PC-9 (cell line): ENCODE data around the gene NID1. TPM values are rescaled to one million over a fixed set of nuclear protein-coding genes. Genes with fewer than 3 reads are reported as not detected.
A peak's percentile ranks its signal among the peaks of the same experiment; 100 is the strongest.

Experiments used
- BruUV-seq: library from RNA; stranded (reverse); fragments of 400-500 nt; replicated peaks from 2 replicates; lab custom pipeline; 2021; lab: Mats Ljungman, UMichigan
- CTCF ChIA-PET: fragments of 300-600 bp; sonication (Branson Sonifier 250); formaldehyde crosslinking; loops from one replicate; lab custom pipeline; 2022; ENCODE audit warnings: antibody characterized with exemption; lab: Charles Lee
- POLR2A ChIA-PET: fragments of 300-600 bp; sonication (Branson Sonifier 250); formaldehyde crosslinking; loops from one replicate; lab custom pipeline; 2022; ENCODE audit warnings: antibody characterized with exemption; ENCODE audit not compliant: unreplicated experiment; lab: Charles Lee
- DNase-seq, 2 experiments: peaks; one replicate each; pipeline versions ENCODE4 v3.0.0 to v3.0.0-alpha.2; 2015 to 2022; ENCODE audit warnings: mixed read lengths in 1 of 2
- H2AFZ ChIP-seq: fragments of 200-600 bp; sonication (generic); 2 replicates; pipeline ENCODE4 v1.8.1; 2017; ENCODE audit warnings: antibody characterized with exemption
- H3F3A ChIP-seq: fragments of 200-600 bp; sonication (generic); 2 replicates; pipeline ENCODE4 v1.8.1; 2017; ENCODE audit warnings: antibody characterized with exemption, mild to moderate bottlenecking, low read depth; ENCODE audit not compliant: insufficient read depth
- H3K27ac ChIP-seq: fragments of 200-600 bp; sonication (generic); 2 replicates; pipeline ENCODE4 v1.6.1; 2016; ENCODE audit warnings: mixed run types
- H3K27me3 ChIP-seq: fragments of 200-600 bp; sonication (generic); 2 replicates; pipeline ENCODE4 v1.6.1; 2016; ENCODE audit warnings: low read depth, mixed run types; ENCODE audit not compliant: insufficient read depth
- H3K36me3 ChIP-seq: fragments of 200-600 bp; sonication (generic); 2 replicates; pipeline ENCODE4 v1.6.1; 2016; ENCODE audit warnings: low read depth, mixed run types
- H3K4me1 ChIP-seq: fragments of 200-600 bp; sonication (generic); replicated peaks from 2 replicates; pipeline ENCODE4 v1.6.1; 2016; ENCODE audit warnings: mixed run types; ENCODE audit not compliant: insufficient read depth
- H3K4me2 ChIP-seq: fragments of 200-600 bp; sonication (generic); 2 replicates; pipeline ENCODE4 v1.6.1; 2017; ENCODE audit warnings: mixed run types
- H3K4me3 ChIP-seq: fragments of 200-600 bp; sonication (generic); 2 replicates; pipeline ENCODE4 v1.6.1; 2016; ENCODE audit warnings: mixed run types
- H3K79me2 ChIP-seq: fragments of 200-600 bp; sonication (generic); 2 replicates; pipeline ENCODE4 v1.6.1; 2017; ENCODE audit warnings: low read depth, mixed run types
- H3K9me2 ChIP-seq: fragments of 200-600 bp; sonication (generic); 2 replicates; pipeline ENCODE4 v1.8.1; 2017; ENCODE audit warnings: mild to moderate bottlenecking; ENCODE audit not compliant: insufficient read depth
- H3K9me3 ChIP-seq: fragments of 200-600 bp; sonication (generic); 2 replicates; pipeline ENCODE4 v1.8.1; 2016; ENCODE audit warnings: low read depth; ENCODE audit not compliant: insufficient read depth
- H4K20me1 ChIP-seq: fragments of 200-600 bp; sonication (generic); 2 replicates; pipeline ENCODE4 v1.8.1; 2017; ENCODE audit not compliant: insufficient read depth
- CTCF ChIP-seq: fragments of 200-600 bp; sonication (generic); conservative IDR thresholded peaks from 2 replicates; pipeline ENCODE4 v1.6.1; 2017; ENCODE audit warnings: mixed run types, antibody characterized with exemption, mild to moderate bottlenecking, moderate library complexity
- EZH2 ChIP-seq: fragments of 200-600 bp; sonication (generic); IDR thresholded peaks from 2 replicates; pipeline ENCODE4 v1.8.0; 2017; ENCODE audit warnings: antibody characterized with exemption, low read depth
- intact Hi-C: fragments of 100-400 bp; cut with micrococcal nuclease; formaldehyde crosslinking; loops from one replicate; pipeline ENCODE4 v1.10.0; 2022; ENCODE audit not compliant: unreplicated experiment
- total RNA-seq: library from RNA; stranded (reverse); gene quantifications from 2 replicates; pipeline ENCODE4 v1.2.3, GENCODE V29; 2021

The NID1 gene
- total RNA-seq, 1 experiment from 2014 or later, result not detected

- H3K27me3 ChIP-seq, result no peaks in the 10 kb centered on the region
- H3K4me2 ChIP-seq, result no peak overlapping the region
- peaks cover 11% of the 10 kb centered on the region; the same call in 1 of the 2 replicates for H3K4me1 ChIP-seq
- H3K9me3 ChIP-seq, result no peaks in the 10 kb centered on the region
- H3K79me2 ChIP-seq, result no peaks in the 10 kb centered on the region
- no peaks in the 10 kb centered on the region for H3F3A ChIP-seq
- intact Hi-C loops, result loop anchor here (5.0 kb wide), 1 partner anchor 167 kb away; no protein-coding TSS in a partner anchor
- no peak overlapping the region for H3K4me3 ChIP-seq
- no peaks in the 10 kb centered on the region for H3K36me3 ChIP-seq
- H3K9me2 ChIP-seq, result no peaks in the 10 kb centered on the region
- H3K27ac ChIP-seq, result no peak overlapping the region
- TF ChIP-seq CTCF (no peak), EZH2 (no peak)
- no peak overlapping the region for H2AFZ ChIP-seq
- no peak for DNase-seq
- CTCF ChIA-PET, result no interaction called here
- POLR2A ChIA-PET, result interaction anchor here (0.6 kb wide), 2 partner anchors 18 to 127 kb away, joined by 3 to 4 read pairs; no protein-coding TSS in a partner anchor
- BruUV-seq, result no TSS peak
- no peaks in the 10 kb centered on the region for H4K20me1 ChIP-seq
Measured at GRCh38 chr1:235948774-235949427, 116.0 kb downstream of the NID1 start.

- H2AFZ ChIP-seq, result no peak overlapping the region
- no peak for DNase-seq
- peaks cover 9% of the 10 kb centered on the region; the same call in 1 of the 2 replicates for H3K4me1 ChIP-seq
- H3K27me3 ChIP-seq, result no peaks in the 10 kb centered on the region
- H3F3A ChIP-seq, result no peaks in the 10 kb centered on the region
- POLR2A ChIA-PET, result interaction anchor here (0.6 kb wide), 1 partner anchor 126 kb away, joined by 3 read pairs; no protein-coding TSS in a partner anchor
- H3K4me2 ChIP-seq, result no peak overlapping the region
- no peaks in the 10 kb centered on the region for H3K9me2 ChIP-seq
- H3K79me2 ChIP-seq, result no peaks in the 10 kb centered on the region
- no peaks in the 10 kb centered on the region for H3K9me3 ChIP-seq
- TF ChIP-seq CTCF, result no peak
- TF ChIP-seq EZH2, result no peak
- intact Hi-C loops, result loop anchor here (5.0 kb wide), 1 partner anchor 166 kb away; no protein-coding TSS in a partner anchor
- no peak overlapping the region for H3K27ac ChIP-seq
- no TSS peak for BruUV-seq
- CTCF ChIA-PET, result interaction anchor here (0.7 kb wide), 1 partner anchor 731 kb away, joined by 5 read pairs; no protein-coding TSS in a partner anchor
- H4K20me1 ChIP-seq, result no peaks in the 10 kb centered on the region
- H3K36me3 ChIP-seq, result no peaks in the 10 kb centered on the region
- H3K4me3 ChIP-seq, result no peak overlapping the region
Measured at GRCh38 chr1:235947989-235948388, 116.9 kb downstream of the NID1 start.

- ChIA-PET CTCF (interaction anchor here (0.7 to 0.8 kb wide), 3 partner anchors 81 to 216 kb away, joined by 3 to 4 read pairs (median 3); no protein-coding TSS in a partner anchor), POLR2A (interaction anchor here (0.7 kb wide), 1 partner anchor 44 kb away, joined by 6 read pairs; no protein-coding TSS in a partner anchor)
- no peak for DNase-seq
- Histone ChIP-seq H3K9me2 (no peaks in the 10 kb centered on the region), H3K27ac (no peak overlapping the region), H4K20me1 (no peaks in the 10 kb centered on the region), H2AFZ (no peak overlapping the region), H3F3A (no peaks in the 10 kb centered on the region), H3K36me3 (no peaks in the 10 kb centered on the region), H3K4me3 (no peak overlapping the region), H3K27me3 (no peaks in the 10 kb centered on the region), H3K79me2 (no peaks in the 10 kb centered on the region), H3K4me2 (no peak overlapping the region), H3K9me3 (no peaks in the 10 kb centered on the region), H3K4me1 (peaks cover 13% of the 10 kb centered on the region; the same call in 1 of the 2 replicates)
- no TSS peak for BruUV-seq
- intact Hi-C loops, result loop anchor here (1.0 to 5.0 kb wide), 2 partner anchors 80 to 164 kb away; partner anchors contain the start of gene LYST
- peak; percentile 66; the same call in 1 of the 2 replicates for TF ChIP-seq CTCF
- no peak for TF ChIP-seq EZH2
Measured at GRCh38 chr1:235946571-235946981, 118.3 kb downstream of the NID1 start.
